Astrocyte (in vitro differentiated cells and primary cell): ENCODE measurements around the gene ZNF605.

Source experiments
- EZH2 ChIP-seq: IDR thresholded peaks from 2 replicates; pipeline ENCODE4 v1.6.1; 2012; ENCODE audit warnings: mild to moderate bottlenecking, low read length, inconsistent platforms; ENCODE audit not compliant: insufficient read depth
- TF ChIP-seq, protein P1 (sequence below): IDR thresholded peaks from 2 replicates; pipeline ENCODE4 v1.5.1; 2011; ENCODE audit warnings: low read depth, mild to moderate bottlenecking, inconsistent platforms, low read length, moderate library complexity; ENCODE audit not compliant: insufficient read depth

DNA sequence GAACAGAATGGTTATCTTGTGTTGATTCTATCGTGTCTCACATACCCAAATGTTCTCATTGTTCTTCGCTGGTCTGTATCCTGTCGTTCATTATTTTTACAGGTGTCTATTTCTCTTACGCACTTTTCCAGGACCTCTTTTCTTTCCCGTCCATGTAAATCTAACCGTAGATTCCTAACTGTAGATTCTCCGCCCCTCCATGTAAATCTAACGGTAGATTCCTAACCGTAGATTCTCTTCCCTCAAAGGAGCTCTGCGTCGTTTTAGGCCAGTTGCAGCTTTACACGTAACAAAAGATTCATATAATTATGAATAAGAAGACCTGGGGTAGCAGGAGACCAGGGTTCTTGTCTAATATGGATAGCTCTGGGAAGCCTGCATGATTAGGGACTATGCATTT is 9.7 kb upstream of the ZNF605 start:
- TF ChIP-seq, protein P1, sequence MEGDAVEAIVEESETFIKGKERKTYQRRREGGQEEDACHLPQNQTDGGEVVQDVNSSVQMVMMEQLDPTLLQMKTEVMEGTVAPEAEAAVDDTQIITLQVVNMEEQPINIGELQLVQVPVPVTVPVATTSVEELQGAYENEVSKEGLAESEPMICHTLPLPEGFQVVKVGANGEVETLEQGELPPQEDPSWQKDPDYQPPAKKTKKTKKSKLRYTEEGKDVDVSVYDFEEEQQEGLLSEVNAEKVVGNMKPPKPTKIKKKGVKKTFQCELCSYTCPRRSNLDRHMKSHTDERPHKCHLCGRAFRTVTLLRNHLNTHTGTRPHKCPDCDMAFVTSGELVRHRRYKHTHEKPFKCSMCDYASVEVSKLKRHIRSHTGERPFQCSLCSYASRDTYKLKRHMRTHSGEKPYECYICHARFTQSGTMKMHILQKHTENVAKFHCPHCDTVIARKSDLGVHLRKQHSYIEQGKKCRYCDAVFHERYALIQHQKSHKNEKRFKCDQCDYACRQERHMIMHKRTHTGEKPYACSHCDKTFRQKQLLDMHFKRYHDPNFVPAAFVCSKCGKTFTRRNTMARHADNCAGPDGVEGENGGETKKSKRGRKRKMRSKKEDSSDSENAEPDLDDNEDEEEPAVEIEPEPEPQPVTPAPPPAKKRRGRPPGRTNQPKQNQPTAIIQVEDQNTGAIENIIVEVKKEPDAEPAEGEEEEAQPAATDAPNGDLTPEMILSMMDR, result no peak
- no peak for TF ChIP-seq EZH2
